Nucleus accumbens (tissue), 56 donors: ENCODE results near the gene LPAR3.

Experiments
- DNase-seq, 56 donors: peaks; one replicate each; lab custom pipeline; 2025; lab: John Stamatoyannopoulos, UW

LPAR3 gene

DNA sequence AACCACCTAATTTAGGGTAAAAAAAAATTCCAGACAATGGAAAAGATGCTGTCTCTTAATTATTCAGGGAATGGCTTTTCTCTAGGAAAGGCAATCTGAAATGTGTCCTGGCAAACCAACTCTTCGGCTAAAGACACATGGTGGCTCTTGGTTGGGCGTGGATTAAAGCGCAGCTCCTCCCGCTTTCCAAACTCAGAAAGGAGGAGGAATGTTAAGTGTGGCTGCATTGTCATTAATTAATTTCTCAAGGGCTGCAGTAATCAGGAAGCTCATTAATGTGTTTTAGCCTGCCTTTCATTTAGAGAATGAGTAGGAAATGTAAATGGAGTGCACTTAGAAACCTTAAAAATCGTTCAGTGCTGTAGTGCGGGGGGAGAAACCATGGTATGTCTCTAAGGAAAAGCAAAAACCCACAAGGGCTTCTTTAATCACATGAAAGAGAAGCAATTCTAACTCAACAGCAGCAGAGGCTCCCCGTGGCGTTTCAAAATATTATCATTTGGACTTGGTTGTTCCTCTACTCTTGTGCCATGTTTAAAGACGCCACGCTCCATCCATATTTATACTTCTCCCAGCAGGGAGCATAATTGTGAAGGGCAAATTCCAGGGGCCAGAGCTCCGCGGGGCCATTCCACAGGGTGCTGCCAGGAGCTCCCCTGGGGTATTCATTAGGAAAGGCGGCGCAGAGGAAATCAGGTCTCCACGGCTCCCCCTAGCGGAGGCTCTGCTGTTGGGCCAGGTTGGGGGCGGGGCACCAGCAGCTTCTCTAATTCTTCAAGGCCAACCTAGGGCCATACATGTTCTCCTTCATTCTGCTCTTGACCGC, 110.8 kb downstream of the LPAR3 start:
- DNase-seq, result peak in 43 of 56 donors; percentile 4 to 85 (median 53)

DNA sequence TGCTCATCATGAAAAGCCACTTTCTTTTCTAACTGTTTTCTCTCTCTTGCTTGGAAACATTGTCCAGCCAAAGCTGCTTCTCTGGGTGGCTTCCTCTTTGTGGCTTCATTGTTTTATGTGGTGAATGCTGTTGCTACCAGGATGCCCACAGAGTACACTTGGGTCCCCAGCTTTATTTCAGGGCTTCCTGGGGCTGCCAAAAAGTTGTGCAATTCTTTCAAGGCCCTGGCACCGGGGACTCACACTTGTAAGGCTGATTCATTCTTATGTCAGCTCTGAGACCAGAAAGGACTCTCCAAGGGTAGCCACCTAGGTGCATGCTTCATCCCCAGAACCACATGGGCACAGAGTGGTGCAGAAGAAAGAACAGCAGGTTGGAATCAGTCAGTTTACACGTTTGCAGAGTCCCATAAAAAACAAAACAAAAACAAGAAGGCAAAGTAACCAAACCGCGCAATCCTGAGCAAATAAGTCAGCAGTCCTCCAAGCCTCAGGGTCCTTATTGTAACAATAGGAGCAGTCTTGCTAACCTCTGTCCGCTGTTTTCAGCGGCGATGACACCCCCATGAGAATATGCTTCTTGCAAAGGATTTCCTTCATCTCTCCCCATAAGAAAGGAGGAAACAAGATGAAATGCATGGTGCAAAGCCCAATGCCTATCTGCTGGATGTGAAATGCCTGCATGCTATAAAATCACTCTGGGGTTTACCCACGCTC, 112.8 kb downstream of the LPAR3 start:
- peak in 8 of 56 donors; percentile 2 to 29 (median 6) for DNase-seq

DNA sequence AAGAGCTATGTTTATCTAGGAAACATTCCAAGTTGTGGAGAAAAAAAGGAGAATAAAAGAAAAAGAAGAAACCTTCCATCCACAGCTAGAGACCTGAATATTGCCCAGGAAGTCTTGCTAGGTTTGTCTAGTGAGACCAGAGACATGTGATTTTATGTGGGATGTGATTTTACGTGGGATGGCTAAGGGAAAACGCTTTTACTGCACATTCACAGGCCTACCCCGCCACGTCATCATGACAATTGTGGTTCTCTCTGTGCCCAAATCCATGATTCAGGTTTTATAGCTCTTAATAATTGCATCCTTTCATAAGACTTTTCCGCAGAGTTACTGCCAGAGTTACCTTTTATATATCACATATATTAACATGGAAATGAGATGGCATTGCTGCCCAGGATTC, 116.4 kb downstream of the LPAR3 start:
- DNase-seq, result peak in 13 of 56 donors; percentile 7 to 74 (median 26)

DNA sequence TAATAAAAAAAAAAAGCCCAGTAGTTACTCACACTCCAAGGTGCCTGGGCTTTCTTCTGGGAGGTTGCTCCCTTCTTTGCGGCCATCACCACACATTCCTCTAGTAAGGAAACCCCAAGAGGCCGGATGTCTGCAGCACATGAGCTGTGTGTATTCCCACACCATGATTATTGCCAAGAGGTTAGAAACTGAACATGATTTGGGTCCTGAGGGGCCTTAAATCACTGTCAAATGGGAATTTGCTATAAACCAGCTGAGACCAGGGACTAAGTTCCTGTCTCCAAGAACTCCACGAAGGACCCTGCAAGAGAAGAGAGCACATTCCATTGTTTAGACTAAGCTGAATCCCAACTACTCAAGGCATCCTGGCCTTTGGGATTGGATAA, 117.5 kb downstream of the LPAR3 start:
- no peak for DNase-seq

DNA sequence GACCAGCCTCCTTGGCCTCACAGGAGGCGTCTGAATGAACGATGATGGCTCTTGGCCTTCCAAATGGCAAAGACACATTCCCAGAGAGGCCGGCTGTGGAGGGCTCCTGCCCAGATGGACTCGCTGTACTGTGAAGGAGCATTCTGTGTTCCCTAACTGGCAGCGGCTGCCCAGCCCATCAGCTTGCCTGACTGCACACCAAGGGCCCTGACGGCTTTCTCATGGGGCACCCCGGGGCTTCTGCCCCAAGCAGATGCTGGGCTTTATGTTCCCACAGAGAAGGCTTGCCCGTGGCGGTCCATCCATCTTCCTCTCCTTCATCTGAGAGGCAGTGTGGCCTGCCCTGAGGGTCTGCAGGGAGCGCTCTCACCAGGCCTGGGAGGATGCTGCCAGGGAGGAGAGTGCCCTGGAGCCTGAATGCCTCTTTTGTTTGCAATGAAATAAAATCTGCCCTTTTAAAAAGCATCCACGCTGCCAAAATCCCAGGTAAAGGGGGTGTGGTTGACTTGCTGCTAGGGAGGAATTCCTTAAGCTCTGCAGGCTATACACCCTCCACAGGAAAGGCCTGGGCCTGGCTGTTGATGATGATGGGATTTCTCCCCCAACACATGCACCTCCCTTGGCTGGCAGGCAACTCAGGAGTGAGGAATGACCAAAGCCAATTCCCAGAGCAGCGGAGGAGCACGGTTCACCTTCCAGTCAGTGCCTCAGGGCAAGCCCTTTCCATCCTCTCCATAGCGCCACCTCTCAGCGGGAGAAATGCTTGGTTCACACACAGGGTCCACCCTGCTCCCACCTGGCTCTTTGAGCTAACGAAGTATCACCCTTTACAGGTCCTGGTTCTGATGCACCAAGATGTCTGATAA, 118.1 kb downstream of the LPAR3 start:
- peak in 15 of 56 donors; percentile 10 to 54 (median 27) for DNase-seq

DNA sequence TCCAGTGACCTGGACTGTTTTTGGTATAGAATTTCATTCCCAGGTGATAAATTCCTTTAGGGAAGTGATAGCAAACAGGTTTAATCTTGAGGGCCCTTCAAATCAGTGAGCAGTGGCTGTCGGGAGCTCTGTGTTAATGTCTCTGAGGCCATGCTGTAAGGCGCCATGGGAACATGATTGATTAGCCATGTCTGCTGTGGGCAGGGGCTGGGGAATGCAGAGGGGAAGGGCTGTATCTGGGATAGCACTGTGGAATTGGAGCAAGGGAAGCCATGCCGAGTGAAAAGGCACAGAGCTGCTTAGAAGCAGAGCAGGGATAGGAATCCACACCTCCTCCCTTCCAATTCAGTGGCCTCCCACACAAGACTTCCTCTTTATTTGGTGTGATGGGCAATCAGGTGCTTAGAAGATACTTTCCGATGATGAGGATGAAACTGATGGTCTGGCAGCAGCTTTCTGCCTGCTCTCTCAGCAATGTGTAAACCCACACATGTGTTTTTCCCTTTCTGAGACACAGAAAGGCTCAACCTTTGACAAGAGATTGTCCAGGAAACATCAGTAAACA, 119.0 kb downstream of the LPAR3 start:
- peak in 1 of 56 donors; percentile 25 for DNase-seq

DNA sequence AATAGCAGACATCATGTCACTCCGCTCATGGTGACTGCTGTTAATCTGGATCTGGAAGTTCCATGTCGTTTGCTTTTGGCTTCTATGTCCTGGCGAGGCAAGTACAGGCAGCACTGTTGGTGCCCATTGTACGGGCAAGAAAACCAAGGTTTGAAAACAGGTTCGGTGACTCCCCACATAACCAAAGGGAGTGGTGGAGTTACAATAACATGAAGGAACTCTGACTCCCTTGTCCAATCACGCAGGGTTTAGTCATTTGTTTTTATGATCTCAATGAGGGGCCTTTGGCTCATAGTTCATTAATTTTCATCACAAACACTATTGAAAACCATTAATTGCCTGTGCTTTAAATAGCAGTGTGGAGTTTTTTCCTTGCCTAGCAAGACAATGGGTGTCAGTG, 119.8 kb downstream of the LPAR3 start:
- no peak for DNase-seq

DNA sequence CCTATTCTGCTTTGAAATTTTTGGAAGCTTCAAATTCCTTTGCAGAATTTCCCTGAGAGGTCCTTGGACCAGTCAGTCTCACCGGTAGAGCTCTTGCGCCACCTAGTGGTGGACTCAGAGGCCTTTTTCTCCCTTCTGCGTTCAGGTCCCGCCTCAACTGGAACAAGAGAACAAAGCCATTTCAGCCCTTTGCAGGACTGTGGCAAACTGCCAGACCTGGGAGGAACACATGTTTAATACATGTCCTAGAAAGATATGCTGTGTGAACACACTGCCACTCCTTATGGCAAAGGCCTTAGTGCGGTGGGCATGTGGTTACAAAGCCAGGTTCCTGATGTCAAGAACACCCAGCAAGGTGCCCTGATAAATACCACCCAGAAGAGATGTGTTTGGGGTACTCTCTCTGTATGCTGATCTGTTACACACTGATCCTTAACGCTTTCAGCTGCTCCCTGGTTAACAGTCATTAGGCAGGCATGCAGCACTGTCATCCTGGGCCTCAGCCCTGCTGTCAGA, 120.5 kb downstream of the LPAR3 start:
- peak in 54 of 56 donors; percentile 23 to 89 (median 68) for DNase-seq

DNA sequence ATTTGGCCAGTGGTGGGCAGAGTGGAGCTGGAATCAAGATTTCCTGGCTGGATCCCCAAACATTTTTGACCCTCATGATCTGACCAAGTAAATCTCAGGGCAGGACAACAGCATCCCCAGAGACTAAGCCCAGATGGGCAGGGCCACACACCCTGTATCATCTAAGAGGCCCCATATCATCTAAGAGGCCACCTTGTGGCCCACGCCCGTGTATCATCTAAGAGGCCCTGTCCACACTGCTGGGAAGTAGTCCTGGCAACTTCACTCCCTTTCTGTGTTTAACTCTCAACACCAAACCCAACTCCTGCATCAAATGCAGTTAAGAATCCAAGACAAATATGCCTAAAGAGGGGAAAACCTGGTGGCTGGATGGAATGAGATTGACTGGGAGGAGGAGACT, 121.1 kb downstream of the LPAR3 start:
- DNase-seq, result no peak

DNA sequence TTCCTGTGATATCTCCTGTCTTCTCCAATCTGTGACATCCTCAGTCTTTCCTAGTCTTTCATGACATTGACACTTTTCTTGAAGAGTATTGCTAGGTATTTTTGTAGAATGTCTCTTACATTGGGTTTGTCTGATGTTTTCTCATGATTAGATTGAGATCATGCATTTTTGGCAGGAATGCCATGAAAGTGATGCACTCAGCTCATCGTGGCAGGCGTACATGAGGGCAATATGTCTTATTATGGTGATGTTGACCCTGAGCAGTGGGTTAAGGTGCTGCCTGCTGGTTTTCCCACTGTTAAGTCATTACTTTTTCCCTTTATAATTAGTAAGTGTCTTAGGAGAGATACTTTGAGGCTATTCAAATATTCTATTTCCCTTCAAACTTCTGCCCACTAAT, 122.5 kb downstream of the LPAR3 start:
- no peak for DNase-seq

DNA sequence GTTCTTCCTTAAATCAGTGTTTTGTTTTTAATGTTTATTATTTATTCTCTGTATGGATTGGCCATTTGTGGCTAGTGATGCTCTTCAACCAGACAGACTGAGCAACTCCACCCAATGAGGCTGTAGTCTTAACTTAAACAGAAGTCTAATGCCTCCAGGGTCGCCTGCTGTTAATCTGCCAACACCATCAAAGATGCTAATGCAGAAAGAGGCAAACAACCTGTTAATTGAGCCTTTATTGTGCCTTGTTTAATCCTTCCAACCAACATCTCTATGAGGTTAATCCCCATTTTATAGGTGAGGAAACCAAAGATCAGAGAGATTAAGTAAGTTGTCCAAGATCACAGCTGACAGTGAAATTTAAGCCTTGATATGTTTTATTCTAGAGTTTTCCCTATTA, 123.4 kb downstream of the LPAR3 start:
- DNase-seq, result no peak

DNA sequence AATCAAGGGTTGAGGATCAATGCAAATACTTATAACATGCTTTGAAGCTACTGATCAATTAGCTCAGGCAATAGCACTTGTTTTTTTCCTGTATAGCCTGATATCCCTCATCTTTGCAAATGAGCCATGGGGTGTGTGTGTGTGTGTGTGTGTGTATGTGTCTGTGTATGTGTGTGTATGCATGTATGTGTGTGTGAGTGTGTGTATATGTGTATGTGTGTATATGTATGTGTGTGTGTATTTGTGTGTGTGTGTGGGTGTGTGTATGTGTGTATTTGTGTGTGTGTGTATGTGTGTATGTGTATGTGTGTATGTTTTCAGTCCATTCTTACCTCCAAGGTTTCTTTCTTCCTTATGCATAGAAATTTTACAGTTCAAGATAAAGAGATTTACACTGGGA, 124.4 kb downstream of the LPAR3 start:
- no peak for DNase-seq

DNA sequence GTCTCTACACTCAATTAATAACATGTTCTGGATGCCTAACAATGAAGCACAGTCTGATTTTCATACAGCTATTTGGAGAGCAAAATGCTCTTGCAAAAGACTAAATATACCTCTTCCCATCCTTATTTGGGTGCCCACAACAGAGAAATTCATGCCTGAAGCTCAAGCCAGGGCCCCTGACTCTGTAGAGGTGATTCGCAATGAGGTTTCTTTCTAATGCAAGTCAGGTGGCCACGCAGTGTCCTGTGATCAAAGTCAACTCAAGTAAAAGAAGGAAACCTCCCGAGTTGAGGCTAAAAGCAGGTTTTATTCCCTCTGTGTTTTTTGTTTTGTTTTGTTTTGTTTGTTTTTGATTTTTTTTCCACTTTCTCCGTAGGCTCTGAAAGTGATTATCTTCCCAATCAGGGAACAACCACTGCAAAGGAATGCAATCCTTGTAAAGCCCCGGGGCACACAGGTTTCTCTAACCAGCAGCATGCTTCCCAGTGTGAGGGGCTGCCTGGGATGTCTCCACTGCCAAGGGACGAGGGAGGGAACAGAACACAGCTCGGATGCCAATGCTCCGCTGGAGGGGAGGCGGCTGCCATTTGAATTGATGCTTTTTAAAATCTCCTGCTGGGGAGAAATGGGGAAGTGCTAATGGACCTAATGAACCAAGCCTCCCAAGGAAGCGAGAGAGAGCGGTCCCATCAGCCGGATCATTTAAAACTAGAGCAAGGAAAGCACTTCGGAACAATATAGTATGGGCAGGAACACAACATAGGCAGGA, 128.9 kb downstream of the LPAR3 start:
- DNase-seq, result no peak

DNA sequence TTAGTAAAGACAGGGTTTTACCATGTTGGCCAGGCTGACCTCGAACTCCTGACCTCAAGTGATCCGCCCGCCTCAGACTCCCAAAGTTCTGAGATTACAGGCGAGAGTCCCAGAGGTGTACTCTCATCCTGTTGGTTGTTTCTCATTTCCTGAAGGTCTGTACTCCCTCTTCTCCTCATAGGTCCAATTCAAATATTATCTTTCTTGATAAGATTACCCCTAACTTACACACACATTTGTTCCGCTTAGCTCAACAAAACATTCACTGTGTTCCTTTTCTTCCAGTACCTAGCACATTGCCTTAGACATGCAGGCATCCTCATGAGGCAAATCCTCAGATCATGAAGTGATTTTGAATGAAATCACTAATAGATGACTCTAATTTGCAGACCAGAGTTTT, 130.3 kb downstream of the LPAR3 start:
- no peak for DNase-seq
